GM18508 (cell line): ENCODE measurements around the gene UQCRFS1.
"Not testable (repeated sequence)": the region's sequence is repeated elsewhere in the genome, so short reads cannot be mapped to it uniquely, and the experiment has no call there.

Experiments used
- ATAC-seq: cut with Tn5 transposase; IDR thresholded peaks from one replicate; pipeline ENCODE4 v1.9.1; 2021; ENCODE audit warnings: moderate number of reproducible peaks; ENCODE audit not compliant: insufficient read depth, unreplicated experiment

UQCRFS1 gene

GRCh38 chr19:29216021-29216420 is 3.1 kb upstream of the UQCRFS1 start:
- no peak for ATAC-seq

GRCh38 chr19:29215322-29215845 is 2.4 kb upstream of the UQCRFS1 start:
- no peak for ATAC-seq

- ATAC-seq, result no peak
Measured at GRCh38 chr19:29214411-29214810, 1.5 kb upstream of the UQCRFS1 start.

GRCh38 chr19:29212356-29212647 is 649 bp downstream of the UQCRFS1 start:
- no peak for ATAC-seq

- ATAC-seq, result no peak
Measured at GRCh38 chr19:29211562-29212355, 1.2 kb downstream of the UQCRFS1 start.

GRCh38 chr19:29211041-29211440 is 1.9 kb downstream of the UQCRFS1 start:
- not testable (repeated sequence) for ATAC-seq

GRCh38 chr19:29210502-29210901 is 2.4 kb downstream of the UQCRFS1 start:
- ATAC-seq, result not testable (repeated sequence)

- ATAC-seq, result not testable (repeated sequence)
Measured at GRCh38 chr19:29207403-29208187, 5.4 kb downstream of the UQCRFS1 start.

GRCh38 chr19:29206453-29206852 is 6.5 kb downstream of the UQCRFS1 start:
- ATAC-seq, result no peak

GRCh38 chr19:29202281-29202680 is 10.7 kb downstream of the UQCRFS1 start:
- ATAC-seq, result no peak

GRCh38 chr19:29201855-29202254 is 11.1 kb downstream of the UQCRFS1 start:
- no peak for ATAC-seq

GRCh38 chr19:29194658-29195057 is 18.3 kb downstream of the UQCRFS1 start:
- no peak for ATAC-seq

- ATAC-seq, result no peak
Measured at GRCh38 chr19:29193155-29193554, 19.8 kb downstream of the UQCRFS1 start.

GRCh38 chr19:29191005-29191404 is 21.9 kb downstream of the UQCRFS1 start:
- no peak for ATAC-seq

GRCh38 chr19:29189033-29189360 is 24.0 kb downstream of the UQCRFS1 start:
- ATAC-seq, result no peak

GRCh38 chr19:29188289-29189032 is 24.5 kb downstream of the UQCRFS1 start:
- ATAC-seq, result no peak

- no peak for ATAC-seq
Measured at GRCh38 chr19:29187676-29188075, 25.3 kb downstream of the UQCRFS1 start.

GRCh38 chr19:29185427-29185826 is 27.5 kb downstream of the UQCRFS1 start:
- no peak for ATAC-seq

- no peak for ATAC-seq
Measured at GRCh38 chr19:29176981-29177754, 35.8 kb downstream of the UQCRFS1 start.

- ATAC-seq, result no peak
Measured at GRCh38 chr19:29173896-29174295, 39.1 kb downstream of the UQCRFS1 start.
